ENCODE results near the gene PLCD1. TPM values are rescaled to one million over a fixed set of nuclear protein-coding genes. Genes with fewer than 3 reads are reported as not detected.
A peak's percentile ranks its signal among the peaks of the same experiment; 100 is the strongest.

The PLCD1 gene
- total RNA-seq, 1 donor from 2014 or later, result 6.5 TPM

- peak overlapping the region; percentile 37 for H3K4me3 Mint-ChIP-seq
- DNase-seq, result no peak
These were observed 1.9 kb upstream of the PLCD1 start for GRCh38 chr3:38031022-38031994.

GRCh38 chr3:38030126-38031021, 932 bp upstream of the PLCD1 start:
- Mint-ChIP-seq H3K4me1 (peaks cover 13% of the 10 kb centered on the region), H3K9me3 (no peaks in the 10 kb centered on the region), H3K27me3 (peaks cover 24% of the 10 kb centered on the region), H3K27ac (no peak overlapping the region), H3K4me3 (peak overlapping the region; percentile 56), H3K36me3 (ENCODE audit: low read depth) (no peaks in the 10 kb centered on the region)
- DNase-seq (no peak), ATAC-seq (ENCODE audit: low read depth) (no peak)
- no peak for TF ChIP-seq CTCF (IDR thresholded peaks at IDR 0.05)
- intact Hi-C loops (cut with micrococcal nuclease), result no loop called here
- POLR2A ChIA-PET, result interaction anchor here (0.6 to 0.8 kb wide), 2 partner anchors 9 to 563 kb away, joined by 3 to 4 read pairs; partner anchors contain the start of gene DLEC1
- CTCF ChIA-PET, result no interaction called here

More at GRCh38 chr3:38031022-38031994, 1.9 kb upstream of the PLCD1 start:
- ChIA-PET CTCF (no interaction called here), POLR2A (no interaction called here)
- H3K27ac Mint-ChIP-seq, result no peak overlapping the region
- no peak for ATAC-seq (ENCODE audit: low read depth)
- H3K27me3 Mint-ChIP-seq, result peaks cover 24% of the 10 kb centered on the region
- TF ChIP-seq CTCF (IDR thresholded peaks at IDR 0.05), result no peak
- H3K9me3 Mint-ChIP-seq, result no peaks in the 10 kb centered on the region
- intact Hi-C loops (cut with micrococcal nuclease), result no loop called here
- H3K36me3 Mint-ChIP-seq (ENCODE audit: low read depth), result no peaks in the 10 kb centered on the region
- peaks cover 8% of the 10 kb centered on the region for H3K4me1 Mint-ChIP-seq

GRCh38 chr3:38028621-38029361, 651 bp downstream of the PLCD1 start:
- Mint-ChIP-seq H3K36me3 (ENCODE audit: low read depth) (peaks cover 5% of the 10 kb centered on the region), H3K27me3 (peaks cover 19% of the 10 kb centered on the region), H3K9me3 (no peaks in the 10 kb centered on the region), H3K27ac (no peak overlapping the region), H3K4me3 (peak overlapping the region; percentile 56), H3K4me1 (peaks cover 28% of the 10 kb centered on the region)
- ChIA-PET CTCF (no interaction called here), POLR2A (interaction anchor here (0.8 to 1.2 kb wide), 2 partner anchors 10 to 11 kb away, joined by 3 read pairs; partner anchors contain the start of gene DLEC1)
- DNase-seq (no peak), ATAC-seq (ENCODE audit: low read depth) (no peak)
- no peak for TF ChIP-seq CTCF (IDR thresholded peaks at IDR 0.05)
- intact Hi-C loops (cut with micrococcal nuclease), result no loop called here

GRCh38 chr3:38027466-38028465, 1.7 kb downstream of the PLCD1 start:
- peak overlapping the region; percentile 56 for H3K4me3 Mint-ChIP-seq
- POLR2A ChIA-PET, result interaction anchor here (1.2 kb wide), 1 partner anchor 11 kb away, joined by 3 read pairs; the partner anchor contains the start of gene DLEC1
- H3K36me3 Mint-ChIP-seq (ENCODE audit: low read depth), result peaks cover 5% of the 10 kb centered on the region
- H3K9me3 Mint-ChIP-seq, result no peaks in the 10 kb centered on the region
- no peak overlapping the region for H3K27ac Mint-ChIP-seq
- H3K4me1 Mint-ChIP-seq, result peaks cover 33% of the 10 kb centered on the region
- CTCF ChIA-PET, result interaction anchor here (1.0 kb wide), 1 partner anchor 31 kb away, joined by 3 read pairs; no protein-coding TSS in a partner anchor
- intact Hi-C loops (cut with micrococcal nuclease), result no loop called here
- peaks cover 14% of the 10 kb centered on the region for H3K27me3 Mint-ChIP-seq
- no peak for TF ChIP-seq CTCF (IDR thresholded peaks at IDR 0.05)
- no peak for DNase-seq
- no peak for ATAC-seq (ENCODE audit: low read depth)

Measured in activated B cell treated with CpG ODN at 0.5 μM for 24 hours (primary cell).